GM18519 (cell line): ENCODE data around the gene CLRN1.

Source experiments
- ATAC-seq: cut with Tn5 transposase; IDR thresholded peaks from one replicate; pipeline ENCODE4 v1.9.1; 2021; ENCODE audit warnings: mild to moderate bottlenecking, moderate library complexity; ENCODE audit not compliant: unreplicated experiment, low FRiP score

The CLRN1 gene

GRCh38 chr3:150978566-150979148 lies 6.1 kb upstream of the CLRN1 start:
- no peak for ATAC-seq

DNA sequence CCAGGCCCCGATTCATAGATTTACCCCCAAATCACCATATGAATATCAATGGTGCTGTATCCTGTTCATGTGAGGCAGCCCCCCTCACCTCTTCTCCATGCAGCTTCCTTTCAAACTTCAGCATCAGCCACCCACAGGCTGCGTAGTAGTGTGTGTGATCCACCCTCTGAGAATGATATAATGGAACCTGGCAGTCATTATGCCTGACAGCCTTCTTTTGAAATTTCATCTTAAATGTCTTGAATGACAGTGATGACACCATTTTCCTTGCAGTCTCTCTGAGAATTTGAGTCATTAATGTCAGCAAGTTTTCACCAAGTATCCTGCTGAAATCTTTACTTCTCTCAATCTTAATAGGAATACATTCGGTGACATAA lies 3.5 kb upstream of the CLRN1 start:
- no peak for ATAC-seq

DNA sequence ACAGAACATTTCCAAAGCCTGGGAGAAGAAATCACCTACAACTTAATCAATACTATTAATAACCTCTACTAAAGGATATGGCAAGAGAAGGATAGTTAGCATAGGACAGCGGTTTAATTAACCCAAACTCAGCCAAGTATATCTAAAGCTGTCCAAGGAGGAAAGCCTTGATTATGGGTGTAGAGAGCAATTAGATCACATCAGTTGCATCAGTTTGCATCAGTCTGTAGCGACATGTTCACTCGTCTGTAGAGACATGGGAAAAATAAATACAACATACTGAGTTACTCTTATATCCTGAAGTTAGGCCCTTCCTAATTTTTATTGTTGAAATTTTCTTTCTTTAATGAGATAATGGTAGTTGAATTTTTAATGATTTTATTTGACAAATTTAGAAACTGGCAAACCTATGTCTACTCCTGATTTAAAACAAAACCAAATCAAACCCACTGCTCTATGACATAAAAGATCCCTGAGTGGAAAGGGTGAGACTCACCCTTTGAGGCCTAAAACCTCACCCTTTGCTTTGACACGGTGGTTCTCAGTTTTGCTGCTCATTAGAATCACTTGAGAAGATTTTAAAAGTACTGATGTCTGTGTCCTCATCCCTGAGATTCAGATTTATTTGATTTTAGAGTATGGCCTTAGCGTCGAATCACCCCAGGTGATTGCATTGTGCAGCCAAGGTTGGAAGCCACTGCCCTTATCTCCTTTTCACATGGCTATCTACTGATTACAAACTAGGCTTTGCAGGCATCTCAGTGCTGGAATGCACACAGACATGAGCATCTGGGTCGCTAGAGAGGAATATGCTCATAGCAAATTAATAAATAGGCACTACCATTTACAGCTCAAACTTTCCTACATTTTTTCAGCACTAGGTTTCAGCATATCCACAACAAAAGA lies 2.8 kb upstream of the CLRN1 start:
- ATAC-seq, result no peak

DNA sequence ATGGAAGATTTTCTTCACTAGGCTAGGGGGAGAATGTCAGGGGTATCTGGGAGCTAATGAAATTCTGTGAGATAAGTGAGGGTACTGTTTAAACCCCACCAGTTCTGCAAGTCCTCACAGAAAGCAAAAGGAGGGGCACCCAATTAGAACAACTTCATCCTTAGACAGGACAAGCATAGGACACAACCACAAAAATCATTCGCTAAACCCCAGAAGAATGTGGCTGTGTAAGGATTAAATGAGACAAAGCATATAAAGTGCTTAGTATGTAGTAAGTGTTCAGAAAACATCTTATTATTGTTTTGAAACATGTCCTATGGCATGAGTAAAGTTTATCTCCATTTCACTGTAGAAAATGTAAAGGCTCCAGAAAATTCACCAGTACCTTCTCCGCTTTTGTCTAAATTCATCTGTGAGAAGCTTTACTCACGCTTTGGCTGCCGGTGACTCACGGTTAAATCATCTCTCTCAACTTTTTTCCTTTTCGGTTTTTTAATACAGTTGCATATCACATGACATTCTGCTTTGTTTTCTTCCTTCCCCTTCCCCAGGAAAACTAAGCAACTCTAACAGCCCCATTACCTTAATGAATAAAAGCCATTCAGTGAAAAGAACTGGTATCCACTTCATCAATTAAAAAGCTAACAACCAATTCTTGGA lies 1.7 kb downstream of the CLRN1 start:
- ATAC-seq, result no peak

DNA sequence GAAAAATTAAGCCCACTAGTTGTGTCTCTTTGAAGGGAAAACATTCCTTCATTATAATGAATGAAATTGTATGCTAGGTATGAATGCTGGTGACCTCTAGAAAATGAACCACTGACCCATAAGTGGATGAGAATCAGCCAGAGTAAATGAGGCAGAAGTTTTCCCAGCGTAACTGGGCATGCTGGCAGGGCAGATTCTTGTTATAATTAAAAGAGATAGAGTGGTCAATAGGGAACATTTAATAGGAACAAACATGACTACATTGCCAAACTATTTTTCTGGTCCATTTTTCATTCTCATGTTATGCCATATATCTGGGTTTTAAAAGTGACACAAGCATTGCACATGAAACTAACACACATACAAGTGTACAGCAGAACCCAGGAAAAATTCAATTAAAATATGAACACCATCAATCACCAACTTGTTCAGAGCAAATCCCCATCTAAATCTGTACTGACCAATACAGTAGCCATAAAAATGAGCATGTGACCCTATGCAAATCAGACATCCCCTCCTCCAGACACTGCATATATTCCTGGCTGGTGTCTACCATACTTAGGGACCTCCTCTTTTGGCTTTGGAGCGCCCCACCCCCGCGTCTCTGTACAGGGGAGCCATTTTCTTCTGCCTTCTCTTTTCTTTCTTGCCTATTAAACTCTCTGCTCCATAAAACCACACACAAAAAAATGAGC lies 4.0 kb downstream of the CLRN1 start:
- no peak for ATAC-seq

- no peak for ATAC-seq
Observed at GRCh38 chr3:150965436-150965835, 7.1 kb downstream of the CLRN1 start.

DNA sequence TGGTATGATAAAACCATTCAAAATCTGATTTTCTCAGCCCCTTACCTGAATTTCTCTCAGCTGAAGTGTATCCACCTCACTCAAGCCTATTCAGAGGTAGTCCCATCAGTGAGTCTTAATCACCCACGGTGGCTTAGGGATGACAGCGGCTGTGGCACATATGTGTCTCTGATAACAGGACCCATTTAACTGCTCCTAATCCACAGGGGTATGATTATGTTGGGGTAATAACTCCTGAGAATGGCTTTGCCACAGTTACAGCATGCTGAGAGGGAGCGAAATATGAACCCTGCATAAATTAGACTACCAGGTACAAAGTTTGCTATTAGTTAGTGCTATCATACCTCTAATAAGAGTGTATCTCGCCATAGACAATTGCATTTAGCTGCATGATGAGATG lies 10.6 kb downstream of the CLRN1 start:
- ATAC-seq, result no peak

- no peak for ATAC-seq
Observed at GRCh38 chr3:150960708-150961684, 11.5 kb downstream of the CLRN1 start.

- ATAC-seq, result no peak
Observed at GRCh38 chr3:150958683-150959082, 13.8 kb downstream of the CLRN1 start.

GRCh38 chr3:150956376-150956775 lies 16.2 kb downstream of the CLRN1 start:
- ATAC-seq, result no peak

GRCh38 chr3:150951923-150952322 lies 20.6 kb downstream of the CLRN1 start:
- no peak for ATAC-seq

- no peak for ATAC-seq
Observed at GRCh38 chr3:150945226-150946032, 27.1 kb downstream of the CLRN1 start.

- ATAC-seq, result no peak
Observed at GRCh38 chr3:150942221-150942620, 30.3 kb downstream of the CLRN1 start.

- peak; percentile 85 for ATAC-seq
Observed at GRCh38 chr3:150936693-150937092, 35.8 kb downstream of the CLRN1 start.

GRCh38 chr3:150933473-150933995 lies 39.0 kb downstream of the CLRN1 start:
- ATAC-seq, result no peak

DNA sequence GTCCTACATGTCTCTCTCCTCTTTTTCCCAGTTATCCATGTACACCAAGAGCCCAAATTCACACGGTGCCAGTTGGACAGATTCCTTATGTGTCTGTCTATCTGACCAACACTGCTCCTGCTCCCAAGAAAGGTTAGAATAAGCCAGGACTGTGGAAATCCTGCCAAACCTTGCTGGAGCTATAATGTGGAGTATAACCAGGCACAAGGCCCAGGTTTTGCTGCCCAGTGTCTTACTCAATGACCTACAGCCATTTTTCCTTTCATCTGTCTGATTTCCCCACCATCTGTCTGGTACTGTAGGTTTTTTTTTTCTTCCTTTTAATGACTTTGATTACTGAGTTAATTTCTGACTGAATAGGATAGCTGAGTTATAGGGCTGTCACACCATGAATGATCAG lies 40.8 kb downstream of the CLRN1 start:
- no peak for ATAC-seq

GRCh38 chr3:150930839-150931238 lies 41.7 kb downstream of the CLRN1 start:
- no peak for ATAC-seq

- no peak for ATAC-seq
Observed at GRCh38 chr3:150928234-150928633, 44.3 kb downstream of the CLRN1 start.

DNA sequence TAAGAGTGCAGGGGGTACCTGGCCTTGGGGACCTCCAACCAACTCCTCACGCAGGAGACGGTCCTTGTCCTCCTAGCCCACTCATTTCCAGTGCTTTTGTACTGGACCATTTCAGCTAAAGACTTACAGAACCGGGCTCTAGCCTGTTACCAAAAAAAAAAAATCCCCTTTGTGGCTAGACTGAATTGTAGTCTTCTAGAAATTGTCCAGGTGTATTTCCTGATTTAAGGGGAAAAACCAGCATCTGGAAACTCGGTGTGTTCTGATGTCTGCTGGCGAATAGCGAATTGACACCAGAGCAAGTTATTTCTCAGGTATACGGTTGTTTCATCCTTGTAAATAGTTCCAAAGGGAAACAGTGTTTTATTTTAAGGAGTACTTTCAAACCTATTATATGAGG lies 46.2 kb downstream of the CLRN1 start:
- ATAC-seq, result no peak
